ENCODE measurements around the gene FSTL4.

Gene FSTL4

DNA sequence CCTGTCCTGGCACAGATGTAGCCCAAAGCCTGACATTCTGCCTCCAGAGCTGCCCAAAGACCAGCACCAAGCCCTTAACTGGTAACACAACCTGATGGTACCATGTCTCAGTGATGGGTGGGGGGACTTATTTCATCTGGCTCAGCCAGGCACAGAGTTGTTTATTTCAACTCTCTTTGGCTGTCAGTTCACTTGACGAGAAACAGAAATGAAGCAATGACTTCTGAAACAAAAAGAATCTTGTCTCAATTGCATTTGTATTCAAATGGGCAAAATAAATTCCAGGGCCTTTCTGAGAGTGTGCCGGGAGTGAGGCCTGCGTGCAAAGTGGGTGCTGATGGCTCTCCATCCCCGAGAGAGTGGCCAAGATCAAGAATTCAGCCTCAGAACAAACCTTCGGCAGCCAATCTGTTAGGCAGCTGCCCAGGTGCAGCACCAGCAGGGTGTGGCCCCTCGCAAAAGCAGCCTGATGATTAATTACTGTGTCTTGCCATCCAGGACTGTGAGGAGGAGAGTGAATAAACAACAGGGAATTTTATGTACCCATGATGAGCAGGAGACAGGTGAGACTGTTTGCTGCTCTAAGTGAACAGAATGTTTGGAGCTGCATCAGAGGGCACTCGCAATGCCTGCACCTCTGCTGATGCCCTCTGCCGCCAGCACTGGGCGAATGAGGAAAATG lies 322.5 kb downstream of the FSTL4 start:
- H3K4me1 Mint-ChIP-seq (ENCODE audit: low read depth), result no peaks in the 10 kb centered on the region
- no peaks in the 10 kb centered on the region for H3K27me3 Mint-ChIP-seq (ENCODE audit: low read depth)
- no peak overlapping the region for H3K27ac Mint-ChIP-seq
- no peaks in the 10 kb centered on the region for H3K36me3 Mint-ChIP-seq (ENCODE audit: low read depth)
- H3K4me3 Mint-ChIP-seq, result no peak overlapping the region
- no peaks in the 10 kb centered on the region for H3K9me3 Mint-ChIP-seq

DNA sequence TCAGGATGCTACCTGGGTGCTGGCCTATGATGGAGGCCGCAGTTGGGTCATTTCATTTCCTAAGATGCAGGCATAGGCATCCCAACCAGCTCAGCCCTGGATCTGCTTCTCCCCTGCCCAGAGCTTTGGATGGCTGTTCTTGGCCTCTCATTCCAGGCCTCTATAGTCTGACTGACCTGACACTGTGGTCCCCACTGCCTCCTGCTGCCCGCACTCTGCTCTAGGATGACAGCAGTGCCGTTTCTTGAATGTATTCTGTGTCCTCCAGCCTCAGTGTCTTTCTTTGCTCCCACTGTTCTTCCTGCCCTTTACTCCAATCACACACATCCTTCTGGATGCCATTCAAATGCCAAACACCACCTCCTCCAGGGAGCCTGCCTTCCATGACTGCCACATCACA lies 324.8 kb downstream of the FSTL4 start:
- Mint-ChIP-seq H3K4me3 (no peak overlapping the region), H3K9me3 (no peaks in the 10 kb centered on the region), H3K36me3 (ENCODE audit: low read depth) (no peaks in the 10 kb centered on the region), H3K4me1 (ENCODE audit: low read depth) (no peaks in the 10 kb centered on the region), H3K27me3 (ENCODE audit: low read depth) (no peaks in the 10 kb centered on the region), H3K27ac (no peak overlapping the region)

DNA sequence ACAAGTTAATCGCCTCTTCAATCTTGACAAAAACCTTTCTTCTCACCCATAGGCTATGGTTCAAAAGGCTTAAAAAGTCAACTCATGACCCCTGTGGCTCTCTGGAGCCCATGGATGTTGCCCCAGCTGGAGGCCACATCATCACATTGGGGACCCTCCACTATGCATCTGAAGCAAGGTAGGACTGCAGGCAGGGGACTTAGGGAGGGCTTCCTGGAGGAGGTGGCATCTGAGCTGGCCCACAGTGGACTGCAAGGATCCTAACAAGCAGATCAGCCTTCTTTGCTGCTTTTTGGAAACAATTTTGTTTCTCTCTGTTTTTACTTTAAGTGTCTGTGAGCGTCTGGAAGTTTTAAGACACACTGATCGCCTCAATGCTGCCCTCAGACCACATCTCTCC lies 325.9 kb downstream of the FSTL4 start:
- H3K4me1 Mint-ChIP-seq (ENCODE audit: low read depth), result no peaks in the 10 kb centered on the region
- H3K4me3 Mint-ChIP-seq, result no peak overlapping the region

GRCh38 chr5:133285583-133286021 lies 326.7 kb downstream of the FSTL4 start:
- Mint-ChIP-seq H3K4me3 (no peak overlapping the region), H3K9me3 (no peaks in the 10 kb centered on the region), H3K27ac (no peak overlapping the region), H3K27me3 (ENCODE audit: low read depth) (no peaks in the 10 kb centered on the region), H3K36me3 (ENCODE audit: low read depth) (no peaks in the 10 kb centered on the region), H3K4me1 (ENCODE audit: low read depth) (no peaks in the 10 kb centered on the region)

More for the DNA sequence above, 325.9 kb downstream of the FSTL4 start:
- Mint-ChIP-seq H3K9me3 (no peaks in the 10 kb centered on the region), H3K36me3 (ENCODE audit: low read depth) (no peaks in the 10 kb centered on the region), H3K27ac (no peak overlapping the region), H3K27me3 (ENCODE audit: low read depth) (no peaks in the 10 kb centered on the region)

DNA sequence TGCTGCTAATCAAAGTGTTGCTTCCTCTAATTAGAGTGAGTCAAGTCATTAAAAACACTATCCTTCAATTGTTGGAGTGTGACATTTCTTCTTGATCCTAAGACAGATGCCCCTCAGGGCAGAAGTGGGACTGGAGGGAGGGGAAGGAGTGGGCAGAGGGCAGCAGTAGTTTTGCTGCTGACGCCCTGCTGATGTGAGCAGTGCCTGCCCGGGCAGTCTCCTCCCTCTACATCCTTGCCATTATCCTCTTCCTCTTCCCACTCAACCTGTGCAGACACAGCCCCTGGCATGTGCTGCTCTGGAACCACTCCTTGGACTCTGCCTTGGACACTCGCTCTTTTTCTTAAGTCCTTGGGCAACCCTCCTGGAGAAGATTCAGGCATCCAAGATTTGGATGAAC lies 328.0 kb downstream of the FSTL4 start:
- H3K4me3 Mint-ChIP-seq, result no peak overlapping the region
- no peaks in the 10 kb centered on the region for H3K4me1 Mint-ChIP-seq (ENCODE audit: low read depth)
- no peaks in the 10 kb centered on the region for H3K36me3 Mint-ChIP-seq (ENCODE audit: low read depth)
- H3K9me3 Mint-ChIP-seq, result no peaks in the 10 kb centered on the region
- no peak overlapping the region for H3K27ac Mint-ChIP-seq
- no peaks in the 10 kb centered on the region for H3K27me3 Mint-ChIP-seq (ENCODE audit: low read depth)

- H3K27me3 Mint-ChIP-seq (ENCODE audit: low read depth), result no peaks in the 10 kb centered on the region
- H3K36me3 Mint-ChIP-seq (ENCODE audit: low read depth), result no peaks in the 10 kb centered on the region
- H3K4me3 Mint-ChIP-seq, result no peak overlapping the region
- no peaks in the 10 kb centered on the region for H3K9me3 Mint-ChIP-seq
- H3K4me1 Mint-ChIP-seq (ENCODE audit: low read depth), result no peaks in the 10 kb centered on the region
- no peak overlapping the region for H3K27ac Mint-ChIP-seq
Observed at GRCh38 chr5:133278317-133278716, 334.0 kb downstream of the FSTL4 start.

GRCh38 chr5:133277744-133278143 lies 334.6 kb downstream of the FSTL4 start:
- Mint-ChIP-seq H3K27me3 (ENCODE audit: low read depth) (no peaks in the 10 kb centered on the region), H3K9me3 (no peaks in the 10 kb centered on the region), H3K27ac (no peak overlapping the region), H3K4me3 (no peak overlapping the region), H3K36me3 (ENCODE audit: low read depth) (no peaks in the 10 kb centered on the region), H3K4me1 (ENCODE audit: low read depth) (no peaks in the 10 kb centered on the region)

DNA sequence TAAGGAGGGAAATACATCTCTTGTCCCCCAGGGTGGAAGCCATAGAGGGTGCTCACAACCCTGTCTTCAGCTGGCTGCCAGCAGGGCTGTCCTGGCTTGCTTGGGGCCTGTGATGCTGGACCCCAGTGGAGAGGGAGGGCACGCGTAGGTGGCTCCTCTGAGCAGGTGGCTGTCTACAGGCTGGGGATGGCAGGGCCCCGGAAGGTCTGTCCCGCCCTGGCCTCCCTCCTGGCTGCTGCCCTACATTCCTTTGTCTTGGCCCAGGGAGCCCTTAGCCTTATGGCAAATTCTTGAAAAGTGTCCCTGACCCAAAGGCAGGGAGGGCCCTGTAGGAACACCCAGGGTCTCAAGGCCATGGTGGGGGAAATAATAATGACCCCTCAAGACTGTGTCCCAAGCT lies 336.2 kb downstream of the FSTL4 start:
- Mint-ChIP-seq H3K27me3 (ENCODE audit: low read depth) (no peaks in the 10 kb centered on the region), H3K4me1 (ENCODE audit: low read depth) (no peaks in the 10 kb centered on the region), H3K9me3 (no peaks in the 10 kb centered on the region), H3K27ac (no peak overlapping the region), H3K36me3 (ENCODE audit: low read depth) (no peaks in the 10 kb centered on the region), H3K4me3 (no peak overlapping the region)

- Mint-ChIP-seq H3K27me3 (ENCODE audit: low read depth) (no peaks in the 10 kb centered on the region), H3K27ac (no peak overlapping the region), H3K4me3 (no peak overlapping the region), H3K36me3 (ENCODE audit: low read depth) (no peaks in the 10 kb centered on the region), H3K9me3 (no peaks in the 10 kb centered on the region), H3K4me1 (ENCODE audit: low read depth) (no peaks in the 10 kb centered on the region)
Observed at GRCh38 chr5:133275631-133276030, 336.7 kb downstream of the FSTL4 start.

DNA sequence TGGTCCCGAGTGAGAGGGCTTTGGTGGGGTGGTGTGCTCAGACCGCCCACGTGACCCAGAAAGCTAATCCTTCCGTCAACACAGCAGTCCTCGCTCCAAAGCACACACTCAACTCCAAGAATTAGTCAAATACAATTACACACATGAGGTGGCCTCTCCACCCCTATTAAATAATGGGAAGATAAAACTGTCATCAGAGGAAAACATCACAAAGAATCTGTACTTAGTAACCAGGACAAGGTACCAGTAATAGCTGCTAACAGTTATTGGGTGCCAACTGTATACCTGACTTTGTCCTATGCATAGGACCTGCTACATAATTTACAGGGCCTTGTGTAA lies 337.8 kb downstream of the FSTL4 start:
- H3K4me3 Mint-ChIP-seq, result no peak overlapping the region
- no peaks in the 10 kb centered on the region for H3K4me1 Mint-ChIP-seq (ENCODE audit: low read depth)
- H3K9me3 Mint-ChIP-seq, result no peaks in the 10 kb centered on the region
- H3K27me3 Mint-ChIP-seq (ENCODE audit: low read depth), result no peaks in the 10 kb centered on the region
- H3K27ac Mint-ChIP-seq, result no peak overlapping the region
- no peaks in the 10 kb centered on the region for H3K36me3 Mint-ChIP-seq (ENCODE audit: low read depth)

DNA sequence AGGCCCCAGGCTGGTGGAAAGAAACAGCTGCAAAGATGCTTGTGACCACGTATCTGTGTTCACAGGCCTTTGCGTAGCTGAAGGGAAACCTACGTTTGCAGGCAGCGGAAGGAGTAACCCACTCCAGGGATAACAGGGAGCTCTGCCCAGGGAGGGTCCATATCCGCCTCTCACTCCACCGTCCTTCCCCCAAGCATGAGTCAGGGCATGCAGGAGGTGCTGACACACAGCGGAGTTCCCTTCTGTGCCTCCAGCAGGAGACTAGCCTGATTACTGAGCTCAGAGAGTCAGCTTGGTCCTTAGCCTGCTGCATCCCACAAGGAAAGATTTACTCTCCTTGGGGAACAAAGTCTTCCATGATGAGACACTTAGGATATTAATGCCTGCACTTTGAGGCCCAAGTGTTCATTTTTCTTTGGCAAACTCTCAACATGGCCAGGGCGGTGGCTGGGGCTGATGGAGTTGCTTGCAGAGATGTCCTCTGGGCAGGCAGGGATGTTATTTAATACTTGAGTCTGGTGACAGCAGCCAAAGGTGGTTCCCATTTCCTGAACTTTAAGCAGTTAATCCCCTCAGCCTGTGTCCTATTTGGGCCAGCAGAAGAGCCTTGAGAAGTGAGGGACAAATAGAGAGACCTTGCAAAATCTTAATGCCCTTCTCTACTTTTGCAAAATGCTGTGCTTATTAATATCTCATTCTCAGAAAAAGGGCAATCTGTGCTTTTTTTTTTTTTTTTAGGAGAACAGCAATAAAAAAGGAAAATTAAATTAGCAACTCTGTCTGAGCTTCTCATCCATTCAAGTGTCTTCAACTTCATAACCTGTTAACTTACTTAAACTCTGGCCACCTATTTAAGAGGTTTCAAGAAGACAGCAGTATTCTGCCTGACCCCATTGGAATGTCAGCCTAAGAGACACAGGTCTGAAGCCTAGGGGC lies 338.4 kb downstream of the FSTL4 start:
- Mint-ChIP-seq H3K4me1 (ENCODE audit: low read depth) (no peaks in the 10 kb centered on the region), H3K4me3 (no peak overlapping the region), H3K27ac (no peak overlapping the region), H3K27me3 (ENCODE audit: low read depth) (no peaks in the 10 kb centered on the region), H3K9me3 (no peaks in the 10 kb centered on the region), H3K36me3 (ENCODE audit: low read depth) (no peaks in the 10 kb centered on the region)

GRCh38 chr5:133272345-133272744 lies 340.0 kb downstream of the FSTL4 start:
- no peak overlapping the region for H3K27ac Mint-ChIP-seq

GRCh38 chr5:133271606-133272005 lies 340.7 kb downstream of the FSTL4 start:
- Mint-ChIP-seq H3K27me3 (ENCODE audit: low read depth) (no peaks in the 10 kb centered on the region), H3K4me1 (ENCODE audit: low read depth) (no peaks in the 10 kb centered on the region), H3K4me3 (no peak overlapping the region), H3K36me3 (ENCODE audit: low read depth) (no peaks in the 10 kb centered on the region), H3K9me3 (no peaks in the 10 kb centered on the region), H3K27ac (no peak overlapping the region)

More at GRCh38 chr5:133272345-133272744, 340.0 kb downstream of the FSTL4 start:
- Mint-ChIP-seq H3K36me3 (ENCODE audit: low read depth) (no peaks in the 10 kb centered on the region), H3K9me3 (no peaks in the 10 kb centered on the region), H3K27me3 (ENCODE audit: low read depth) (no peaks in the 10 kb centered on the region), H3K4me1 (ENCODE audit: low read depth) (no peaks in the 10 kb centered on the region), H3K4me3 (no peak overlapping the region)

DNA sequence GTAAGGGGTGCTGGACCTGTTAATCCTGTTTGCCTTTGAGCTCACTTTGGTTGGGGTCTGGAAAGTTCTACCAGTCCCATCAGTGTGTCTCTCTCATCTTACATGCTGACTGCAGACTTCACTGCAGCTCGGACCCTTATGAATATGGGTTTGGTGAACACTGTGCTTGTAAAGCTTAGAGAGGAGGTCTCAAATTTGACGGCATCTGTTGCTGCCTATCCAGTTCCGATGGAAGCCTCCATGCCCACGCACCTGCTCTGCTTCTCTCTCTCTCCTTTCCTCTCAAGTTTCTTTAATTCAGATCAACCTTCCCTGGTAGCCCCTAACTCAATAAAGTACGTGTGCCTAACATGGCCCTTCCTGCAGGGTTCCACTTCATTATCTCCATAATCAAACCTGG lies 342.6 kb downstream of the FSTL4 start:
- no peaks in the 10 kb centered on the region for H3K27me3 Mint-ChIP-seq (ENCODE audit: low read depth)
- H3K4me3 Mint-ChIP-seq, result no peak overlapping the region
- no peaks in the 10 kb centered on the region for H3K9me3 Mint-ChIP-seq
- no peak overlapping the region for H3K27ac Mint-ChIP-seq
- H3K36me3 Mint-ChIP-seq (ENCODE audit: low read depth), result no peaks in the 10 kb centered on the region
- no peaks in the 10 kb centered on the region for H3K4me1 Mint-ChIP-seq (ENCODE audit: low read depth)

DNA sequence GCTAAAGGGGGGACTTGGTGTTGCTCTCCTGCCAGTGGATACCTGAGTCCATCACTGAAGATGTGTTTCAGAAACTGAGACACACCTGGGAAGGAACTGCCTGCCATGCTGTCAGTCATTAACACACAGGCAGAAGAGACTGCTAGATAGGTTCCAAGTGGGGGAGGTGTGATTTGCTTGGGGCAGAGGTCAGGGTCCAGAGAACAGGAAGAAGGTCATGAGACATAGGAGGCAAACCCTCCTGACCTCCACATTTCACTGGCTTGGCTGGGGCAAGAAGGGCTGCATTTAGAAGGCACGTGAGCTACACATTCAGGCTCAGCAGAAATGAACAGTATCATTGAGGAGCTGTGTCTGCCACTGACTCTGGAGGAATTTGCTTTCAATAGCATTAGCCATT lies 344.7 kb downstream of the FSTL4 start:
- no peak overlapping the region for H3K27ac Mint-ChIP-seq
- H3K4me3 Mint-ChIP-seq, result no peak overlapping the region
- H3K36me3 Mint-ChIP-seq (ENCODE audit: low read depth), result no peaks in the 10 kb centered on the region
- no peaks in the 10 kb centered on the region for H3K4me1 Mint-ChIP-seq (ENCODE audit: low read depth)
- no peaks in the 10 kb centered on the region for H3K9me3 Mint-ChIP-seq
- peaks cover 10% of the 10 kb centered on the region for H3K27me3 Mint-ChIP-seq (ENCODE audit: low read depth)

Measured in T-helper 1 cell treated with Interleukin-12 subunit alpha and Interleukin-12 subunit beta and Interleukin-4 antibody, amounts not matched to agents 30 μg/mL and 1 μg/mL, for 36 hours (primary cell).